ENCODE results near the gene SLC38A1.

The SLC38A1 gene

DNA sequence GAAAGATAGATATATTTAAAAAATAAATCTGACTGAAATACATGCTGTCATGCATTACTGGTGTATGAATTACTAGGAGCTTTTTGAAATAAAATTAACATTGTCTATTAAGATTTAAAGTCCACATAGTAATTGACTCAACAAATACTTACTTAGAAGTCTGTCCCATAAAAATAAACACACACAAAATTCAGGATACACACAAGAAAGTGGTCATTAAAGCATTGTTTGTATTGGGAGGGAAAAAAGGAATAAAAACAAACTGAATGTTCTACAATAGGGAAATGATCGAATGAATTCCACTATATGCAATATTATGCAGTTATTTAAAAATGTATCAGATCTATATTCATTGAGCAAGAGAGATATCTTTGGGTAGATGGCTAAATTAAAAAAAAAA lies 118.9 kb downstream of the SLC38A1 start:
- no peak for DNase-seq (ENCODE audit: extremely low read depth, insufficient read length)
- Histone ChIP-seq H3K27me3 (replicated peaks; ENCODE audit: control insufficient read depth, insufficient read depth, low read length) (no peaks in the 10 kb centered on the region), H3K36me3 (ENCODE audit: control insufficient read depth, insufficient read depth, low read length) (no peaks in the 10 kb centered on the region), H3K4me3 (replicated peaks; ENCODE audit: low read depth, low read length) (no peak overlapping the region)
- no peak for TF ChIP-seq CTCF (IDR thresholded peaks at IDR 0.05; ENCODE audit: insufficient read depth, low read length, poor library complexity, severe bottlenecking)

DNA sequence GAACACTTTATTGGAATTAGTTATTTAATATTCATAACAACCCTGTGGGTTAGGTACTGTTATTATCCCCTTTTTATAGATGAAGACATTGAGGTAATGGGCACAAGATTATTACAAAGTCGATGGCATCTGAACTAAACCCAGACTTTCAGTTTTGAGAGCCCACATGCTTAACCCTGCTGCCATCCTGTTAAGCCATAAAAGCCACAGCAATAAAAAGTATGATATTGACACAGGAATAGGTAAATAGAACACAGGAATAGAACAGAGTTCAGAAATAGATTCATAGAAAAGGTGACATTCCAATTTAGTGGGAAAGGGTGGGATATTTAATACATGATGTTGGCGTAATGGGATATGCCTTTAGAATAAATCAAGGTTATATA lies 119.8 kb downstream of the SLC38A1 start:
- Histone ChIP-seq H3K4me3 (replicated peaks; ENCODE audit: low read depth, low read length) (no peak overlapping the region), H3K36me3 (ENCODE audit: control insufficient read depth, insufficient read depth, low read length) (no peaks in the 10 kb centered on the region), H3K27me3 (replicated peaks; ENCODE audit: control insufficient read depth, insufficient read depth, low read length) (no peaks in the 10 kb centered on the region)
- TF ChIP-seq CTCF (IDR thresholded peaks at IDR 0.05; ENCODE audit: insufficient read depth, low read length, poor library complexity, severe bottlenecking): no peak
- no peak for DNase-seq (ENCODE audit: extremely low read depth, insufficient read length)

DNA sequence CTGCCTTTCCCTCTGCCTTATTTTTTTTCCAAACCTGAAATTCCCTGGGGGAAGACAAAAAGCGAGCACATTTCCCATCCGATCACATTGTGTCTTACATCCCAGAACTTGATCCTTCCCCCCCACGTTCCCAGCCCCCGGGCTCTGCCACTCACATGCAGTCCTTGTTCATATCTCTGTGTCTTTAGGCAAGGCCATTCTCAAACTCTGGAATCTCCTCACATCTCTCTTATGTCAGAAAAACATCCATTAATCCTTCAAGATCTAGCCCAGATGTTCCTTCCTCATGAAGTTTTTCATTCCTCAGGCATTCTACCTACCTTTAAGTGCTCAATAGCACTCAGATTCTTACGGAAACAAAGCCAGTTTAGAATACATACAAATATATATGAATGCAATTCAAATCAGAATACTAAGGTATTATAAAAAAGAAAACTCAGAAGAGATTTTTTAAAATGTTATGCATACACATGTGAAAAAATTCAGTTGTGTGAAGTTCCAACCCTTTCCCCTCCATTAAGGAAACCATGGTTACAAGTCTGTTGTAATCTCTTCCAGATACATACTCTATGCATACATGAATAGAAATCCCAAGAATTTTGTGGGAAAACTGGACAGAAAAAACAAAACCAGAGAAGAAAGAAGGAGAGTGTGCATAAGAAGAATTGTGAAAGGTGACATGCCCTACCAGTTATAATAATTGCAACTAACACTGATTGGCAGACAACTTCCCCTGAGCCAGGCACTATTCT lies 120.3 kb downstream of the SLC38A1 start:
- H3K36me3 ChIP-seq (ENCODE audit: control insufficient read depth, insufficient read depth, low read length): no peaks in the 10 kb centered on the region
- no peak overlapping the region for H3K4me3 ChIP-seq (replicated peaks; ENCODE audit: low read depth, low read length)
- DNase-seq (ENCODE audit: extremely low read depth, insufficient read length): no peak
- no peaks in the 10 kb centered on the region for H3K27me3 ChIP-seq (replicated peaks; ENCODE audit: control insufficient read depth, insufficient read depth, low read length)
- no peak for TF ChIP-seq CTCF (IDR thresholded peaks at IDR 0.05; ENCODE audit: insufficient read depth, low read length, poor library complexity, severe bottlenecking)

- no peak overlapping the region for H3K4me3 ChIP-seq (replicated peaks; ENCODE audit: low read depth, low read length)
- H3K36me3 ChIP-seq (ENCODE audit: control insufficient read depth, insufficient read depth, low read length): no peaks in the 10 kb centered on the region
- DNase-seq (ENCODE audit: extremely low read depth, insufficient read length): no peak
- no peak for TF ChIP-seq CTCF (IDR thresholded peaks at IDR 0.05; ENCODE audit: insufficient read depth, low read length, poor library complexity, severe bottlenecking)
- H3K27me3 ChIP-seq (replicated peaks; ENCODE audit: control insufficient read depth, insufficient read depth, low read length): no peaks in the 10 kb centered on the region
These were observed 121.7 kb downstream of the SLC38A1 start for GRCh38 chr12:46147144-46147543.

DNA sequence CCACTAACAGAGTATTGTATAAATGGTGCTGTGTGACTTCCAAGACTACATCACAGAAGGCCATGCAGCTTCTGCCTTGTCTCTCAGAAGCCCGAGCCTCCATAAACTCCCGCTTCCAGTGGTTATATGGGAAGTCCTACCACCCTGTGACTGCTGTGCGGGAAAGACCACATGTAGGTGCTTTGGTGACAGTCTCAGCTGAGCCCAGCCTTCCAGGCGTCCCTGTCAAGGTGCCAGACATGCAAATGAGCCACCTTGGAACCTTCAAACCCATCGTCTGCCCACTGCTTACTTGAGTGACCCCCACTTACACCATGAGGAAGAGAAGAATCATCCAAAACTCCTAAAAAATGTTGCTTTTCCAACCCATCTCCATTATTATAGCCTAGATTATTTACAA lies 123.0 kb downstream of the SLC38A1 start:
- H3K36me3 ChIP-seq (ENCODE audit: control insufficient read depth, insufficient read depth, low read length): no peaks in the 10 kb centered on the region
- no peak for TF ChIP-seq CTCF (IDR thresholded peaks at IDR 0.05; ENCODE audit: insufficient read depth, low read length, poor library complexity, severe bottlenecking)
- no peak for DNase-seq (ENCODE audit: extremely low read depth, insufficient read length)

GRCh38 chr12:46144433-46144832 lies 124.4 kb downstream of the SLC38A1 start:
- H3K4me3 ChIP-seq (replicated peaks; ENCODE audit: low read depth, low read length): no peak overlapping the region
- no peak for TF ChIP-seq CTCF (IDR thresholded peaks at IDR 0.05; ENCODE audit: insufficient read depth, low read length, poor library complexity, severe bottlenecking)
- no peaks in the 10 kb centered on the region for H3K36me3 ChIP-seq (ENCODE audit: control insufficient read depth, insufficient read depth, low read length)
- no peak for DNase-seq (ENCODE audit: extremely low read depth, insufficient read length)
- H3K27me3 ChIP-seq (replicated peaks; ENCODE audit: control insufficient read depth, insufficient read depth, low read length): no peaks in the 10 kb centered on the region

More for the DNA sequence above, 123.0 kb downstream of the SLC38A1 start:
- Histone ChIP-seq H3K27me3 (replicated peaks; ENCODE audit: control insufficient read depth, insufficient read depth, low read length) (no peaks in the 10 kb centered on the region), H3K4me3 (replicated peaks; ENCODE audit: low read depth, low read length) (no peak overlapping the region)

Measured in GM06990 (cell line).